HG02981 (cell line): ENCODE data around the gene SNX18.
"Not testable (repeated sequence)": the region's sequence is repeated elsewhere in the genome, so short reads cannot be mapped to it uniquely, and the experiment has no call there.

Source experiments
- ATAC-seq: cut with Tn5 transposase; IDR thresholded peaks from one replicate; pipeline ENCODE4 v1.9.1; 2021; ENCODE audit warnings: mild to moderate bottlenecking, moderate library complexity; ENCODE audit not compliant: unreplicated experiment

SNX18 gene

GRCh38 chr5:54518818-54519508 lies 1.4 kb downstream of the SNX18 start:
- ATAC-seq, result no peak

- no peak for ATAC-seq
These were observed 1.9 kb downstream of the SNX18 start for GRCh38 chr5:54519509-54519876.

- ATAC-seq, result no peak
These were observed 2.9 kb downstream of the SNX18 start for GRCh38 chr5:54520438-54520846.

DNA sequence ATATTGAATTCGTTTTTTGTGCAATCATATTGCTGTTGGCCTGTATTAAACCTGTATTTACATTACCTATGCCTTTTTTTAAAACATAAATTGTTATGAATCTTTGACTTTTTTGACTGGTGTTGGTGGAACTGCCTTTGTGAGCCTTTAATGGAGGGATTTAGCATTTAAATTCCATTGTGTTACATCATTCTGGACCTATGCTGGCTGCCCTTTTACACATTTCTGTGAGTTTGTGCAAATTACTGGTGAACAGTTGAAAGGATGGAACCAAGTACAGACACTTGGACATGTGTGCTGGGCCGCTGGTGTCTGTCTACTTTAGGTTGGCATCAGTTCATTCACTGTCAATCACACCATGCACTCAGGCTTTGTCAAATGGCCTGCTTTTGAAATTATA lies 3.4 kb downstream of the SNX18 start:
- no peak for ATAC-seq

DNA sequence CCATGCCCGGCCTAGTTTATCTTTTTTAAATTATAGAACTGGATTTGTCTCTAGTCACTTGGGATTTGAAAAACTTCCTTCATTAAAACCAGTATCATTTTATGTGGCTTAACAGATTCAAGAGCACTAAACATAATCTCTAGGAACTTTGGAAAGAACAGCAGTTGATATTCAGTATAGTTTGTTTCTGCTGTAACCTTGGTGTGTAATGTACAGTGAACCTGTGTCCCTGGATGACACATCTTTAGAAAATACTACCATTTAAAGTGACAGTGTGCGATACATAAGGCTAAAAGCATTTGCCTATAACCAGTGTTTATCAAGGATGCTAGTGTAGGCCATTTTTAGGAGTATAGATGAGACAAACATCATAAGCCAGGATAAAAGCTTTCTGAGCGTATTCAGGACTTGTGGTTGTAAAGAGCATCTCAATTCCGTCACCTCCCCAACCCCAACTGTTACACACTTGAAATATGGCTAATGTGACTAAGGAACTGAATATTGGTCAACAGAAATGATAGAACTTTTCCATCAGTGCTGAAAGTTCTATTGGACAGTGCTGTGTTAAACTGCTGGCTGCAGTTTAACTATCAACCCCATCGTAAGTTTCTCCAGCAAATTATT lies 4.4 kb downstream of the SNX18 start:
- ATAC-seq, result no peak

- no peak for ATAC-seq
These were observed 6.0 kb downstream of the SNX18 start for GRCh38 chr5:54523534-54523933.

GRCh38 chr5:54524082-54524481 lies 6.5 kb downstream of the SNX18 start:
- ATAC-seq, result no peak

GRCh38 chr5:54524704-54525103 lies 7.1 kb downstream of the SNX18 start:
- ATAC-seq, result no peak

GRCh38 chr5:54525261-54525660 lies 7.7 kb downstream of the SNX18 start:
- no peak for ATAC-seq

GRCh38 chr5:54525692-54526091 lies 8.1 kb downstream of the SNX18 start:
- ATAC-seq, result no peak

GRCh38 chr5:54526604-54527288 lies 9.2 kb downstream of the SNX18 start:
- ATAC-seq, result no peak

DNA sequence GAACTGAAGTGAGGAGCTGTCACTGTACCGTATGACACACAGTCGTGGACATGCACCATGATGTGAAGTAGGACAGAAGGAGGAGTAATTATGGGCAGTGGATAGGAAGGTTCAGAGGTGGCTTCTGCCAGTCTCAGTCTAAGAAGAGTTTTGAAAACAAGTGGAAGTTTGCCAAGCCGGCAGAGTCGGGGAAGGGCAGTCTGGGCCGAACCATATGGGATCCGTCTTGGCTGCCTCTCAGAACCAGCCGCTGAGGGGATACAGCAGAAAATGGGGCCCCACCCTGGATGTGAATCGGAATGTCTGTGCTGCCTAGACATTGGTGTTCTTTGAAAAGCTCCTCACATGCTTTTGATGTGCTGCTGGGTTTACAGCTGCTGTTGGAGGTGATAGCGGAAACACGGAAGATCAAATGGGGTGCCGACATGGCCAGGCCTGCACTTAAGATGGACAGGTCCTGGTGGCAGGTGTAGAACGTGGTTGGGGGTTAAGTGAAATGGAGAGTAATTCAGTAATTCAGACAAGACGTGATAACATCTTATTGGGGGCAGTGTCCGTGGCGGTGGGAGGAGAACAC lies 11.2 kb downstream of the SNX18 start:
- no peak for ATAC-seq

DNA sequence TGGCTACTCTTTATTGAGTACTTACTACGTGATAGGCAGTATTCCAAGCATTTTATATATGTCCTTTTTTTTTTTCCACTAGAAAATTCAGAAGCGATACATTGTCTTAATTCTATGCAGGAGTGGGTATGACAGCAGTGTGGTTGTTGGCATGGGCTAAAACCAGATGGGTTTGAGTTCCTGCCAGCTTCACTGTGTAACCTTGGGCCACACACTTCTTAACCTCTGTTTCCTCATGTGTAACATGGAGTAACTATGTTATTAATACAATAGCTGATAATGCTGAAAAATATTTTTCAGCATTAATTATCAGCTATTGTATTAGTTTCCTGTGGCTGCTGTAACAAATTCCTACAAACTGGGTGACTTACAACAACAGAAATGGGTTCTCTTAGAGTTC lies 12.0 kb downstream of the SNX18 start:
- no peak for ATAC-seq

- ATAC-seq, result no peak
These were observed 14.0 kb downstream of the SNX18 start for GRCh38 chr5:54531546-54531945.

DNA sequence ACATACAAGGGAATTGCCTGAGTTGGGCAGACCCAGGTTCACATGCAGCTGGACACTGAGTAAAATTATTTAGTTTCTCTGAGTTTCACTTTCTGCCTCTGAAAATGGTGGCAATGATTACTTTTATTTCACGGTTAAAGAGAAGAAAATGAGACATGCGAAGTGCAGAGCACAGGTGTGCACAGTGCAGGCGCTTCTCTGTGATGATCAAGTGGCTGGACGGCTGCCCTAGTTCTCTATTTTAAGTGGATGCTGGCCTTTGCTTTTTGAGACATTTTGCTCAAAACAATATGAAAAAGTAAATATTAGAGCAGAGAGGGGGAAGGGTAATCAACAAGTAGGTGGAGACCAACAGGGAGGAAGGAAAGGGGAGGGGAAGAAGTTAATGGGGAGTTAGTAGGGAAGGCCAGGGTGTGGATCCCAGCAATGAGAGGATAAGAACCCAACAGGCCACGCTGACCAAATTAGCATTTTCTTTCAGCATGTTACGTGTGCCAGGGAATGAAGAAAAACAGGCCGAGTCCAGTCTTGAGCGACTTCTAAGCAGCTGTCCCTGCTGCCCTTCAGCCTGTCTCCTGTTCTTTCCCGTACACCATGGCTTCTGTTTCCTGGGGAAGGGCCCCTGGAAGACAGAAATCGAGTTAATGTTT lies 16.1 kb downstream of the SNX18 start:
- ATAC-seq, result no peak

DNA sequence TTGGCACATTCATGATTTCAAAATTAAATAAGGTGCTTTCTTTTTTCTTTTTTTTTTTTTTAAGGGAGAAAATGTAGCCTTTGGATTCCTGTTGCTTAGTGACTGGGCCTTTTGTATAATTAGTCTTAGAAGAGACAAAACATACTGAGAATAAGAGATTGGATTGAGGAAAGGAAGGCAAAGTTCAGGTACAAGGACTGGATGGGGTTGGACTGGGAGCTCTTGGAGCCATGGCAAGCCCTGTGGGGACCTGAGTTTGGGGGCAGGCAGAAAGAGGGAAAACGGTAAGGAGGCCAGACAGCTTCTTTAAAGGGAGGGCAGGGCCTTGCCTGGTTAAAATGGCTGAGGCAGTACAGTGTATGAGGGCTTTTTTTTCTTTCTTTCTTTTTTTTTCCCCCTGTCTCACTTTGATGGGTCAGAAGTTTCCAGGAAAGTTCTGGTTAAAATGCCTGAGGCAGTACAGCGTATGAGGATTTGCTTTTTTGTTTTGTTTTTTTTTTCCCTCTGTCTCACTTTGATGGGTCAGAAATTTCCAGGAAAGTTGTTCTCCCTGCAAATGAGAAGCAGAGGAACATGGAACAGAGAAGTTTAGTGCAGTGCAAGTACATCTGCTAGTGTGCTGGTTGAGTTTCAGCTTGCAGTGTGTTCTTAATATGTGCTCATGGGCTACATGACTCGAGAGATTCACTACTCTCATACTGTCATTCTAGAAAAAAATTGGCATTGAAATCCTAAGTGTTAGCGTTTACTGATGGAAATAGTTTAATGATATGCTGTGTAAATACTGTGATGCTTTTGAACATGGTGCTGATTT lies 16.8 kb downstream of the SNX18 start:
- ATAC-seq, result no peak

DNA sequence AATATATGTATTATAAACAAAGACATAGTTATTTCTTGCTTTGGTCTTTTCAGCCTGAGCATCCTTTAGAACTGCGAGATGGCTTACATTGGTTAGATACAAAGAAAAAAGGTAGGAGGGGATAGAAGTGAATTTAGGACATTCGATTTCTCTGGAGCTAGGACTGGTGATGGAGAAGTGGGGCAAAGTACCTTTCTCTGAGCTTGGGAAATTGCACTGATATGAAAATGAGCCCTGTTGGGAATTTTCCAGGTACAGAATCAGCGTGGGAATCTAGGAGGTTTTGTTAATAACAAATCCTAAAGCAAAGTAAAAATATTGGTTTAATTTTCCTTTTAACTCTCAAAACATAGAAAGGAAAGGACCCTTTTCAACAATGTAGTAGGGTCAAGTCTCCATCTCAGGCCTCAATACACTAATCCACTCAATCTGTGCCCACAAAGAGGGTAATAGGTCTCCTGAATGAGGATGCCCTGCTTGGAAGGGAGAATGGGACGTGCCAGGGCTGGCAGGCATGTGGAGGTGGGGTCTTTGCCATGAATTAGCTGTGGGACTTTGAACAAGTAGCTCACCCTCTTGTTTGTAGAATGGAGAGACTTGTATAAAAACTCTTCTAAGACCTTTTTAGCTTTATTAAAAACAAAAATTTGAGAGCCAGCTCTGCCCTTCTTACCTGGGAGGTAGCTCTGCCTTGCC lies 17.7 kb downstream of the SNX18 start:
- no peak for ATAC-seq

DNA sequence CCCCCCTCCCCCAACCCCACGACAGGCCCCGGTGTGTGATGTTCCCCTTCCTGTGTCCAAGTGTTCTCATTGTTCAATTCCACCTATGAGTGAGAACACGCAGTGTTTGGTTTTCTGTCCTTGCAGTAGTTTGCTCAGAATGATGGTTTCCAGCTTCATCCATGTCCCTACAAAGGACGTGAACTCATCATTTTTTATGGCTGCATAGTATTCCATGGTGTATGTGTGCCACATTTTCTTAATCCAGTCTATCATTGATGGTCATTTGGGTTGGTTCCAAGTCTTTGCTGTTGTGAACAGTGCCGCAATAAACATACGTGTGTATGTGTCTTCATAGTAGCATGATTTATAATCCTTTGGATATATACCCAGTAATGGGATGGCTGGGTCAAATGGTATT lies 18.8 kb downstream of the SNX18 start:
- not testable (repeated sequence) for ATAC-seq

- not testable (repeated sequence) for ATAC-seq
These were observed 19.3 kb downstream of the SNX18 start for GRCh38 chr5:54536861-54537260.

DNA sequence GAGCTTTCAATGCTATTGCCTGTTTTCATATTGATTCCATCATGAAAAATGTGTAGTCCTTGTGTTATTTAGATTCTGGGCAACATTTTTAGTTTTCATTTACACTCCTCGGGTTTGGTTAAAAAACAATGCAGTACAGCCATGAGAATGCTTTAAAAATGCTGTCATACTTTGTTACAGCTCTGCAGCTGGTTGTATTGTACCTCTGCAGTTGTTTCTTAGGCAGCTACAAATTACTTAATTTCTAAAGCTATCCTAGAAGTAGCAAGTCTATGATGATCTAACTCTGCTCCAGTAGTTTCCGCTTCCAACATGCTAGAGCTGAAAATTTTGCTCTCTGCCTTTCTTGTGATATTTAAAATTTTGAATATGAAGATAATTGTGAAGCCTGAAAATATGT lies 20.2 kb downstream of the SNX18 start:
- ATAC-seq, result no peak
